ENCODE results near the gene CLEC16A.

Gene CLEC16A

DNA sequence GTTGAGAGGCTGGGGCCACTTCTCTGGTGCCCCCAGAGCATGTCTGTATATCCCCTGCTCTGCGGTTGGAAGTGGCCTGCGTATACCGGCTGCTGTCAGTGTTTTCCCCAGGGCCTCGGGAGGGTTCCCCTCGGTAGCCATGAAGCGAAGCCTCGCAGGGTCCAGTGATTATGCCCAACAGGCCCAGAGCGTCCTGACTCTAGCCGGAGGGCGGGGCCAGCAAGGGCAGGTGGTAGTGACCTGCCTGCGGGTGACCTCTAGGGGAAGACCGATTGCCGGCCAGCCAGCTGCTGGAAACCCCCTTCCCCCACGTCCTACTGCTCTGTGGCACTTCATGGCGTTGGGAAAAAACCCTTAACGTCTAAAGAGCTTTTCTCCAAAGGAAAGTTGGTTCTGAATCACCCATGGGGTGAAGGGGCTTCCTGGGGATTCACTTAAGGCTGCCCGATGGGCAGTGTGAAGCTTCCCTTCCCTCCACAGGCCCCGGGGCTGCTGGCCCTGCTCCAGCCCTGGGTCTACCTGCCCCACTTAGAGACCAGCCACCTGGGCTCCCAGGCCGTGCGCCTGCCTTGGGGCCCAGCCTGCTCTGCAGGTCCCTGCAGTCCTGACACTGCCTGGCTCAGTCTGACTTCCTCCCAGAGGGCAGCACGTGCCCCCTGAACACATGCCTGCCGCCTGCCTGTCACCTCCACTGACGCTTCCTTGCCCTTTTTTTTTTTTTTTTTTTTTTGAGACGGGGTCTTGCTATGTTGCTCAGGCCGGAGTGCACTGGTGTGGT, 238.9 kb downstream of the CLEC16A start:
- no peak for DNase-seq

- DNase-seq = no peak
These were observed 239.6 kb downstream of the CLEC16A start for GRCh38 chr16:11183951-11184350.

GRCh38 chr16:11187522-11188023, 243.2 kb downstream of the CLEC16A start:
- no peak for DNase-seq

DNA sequence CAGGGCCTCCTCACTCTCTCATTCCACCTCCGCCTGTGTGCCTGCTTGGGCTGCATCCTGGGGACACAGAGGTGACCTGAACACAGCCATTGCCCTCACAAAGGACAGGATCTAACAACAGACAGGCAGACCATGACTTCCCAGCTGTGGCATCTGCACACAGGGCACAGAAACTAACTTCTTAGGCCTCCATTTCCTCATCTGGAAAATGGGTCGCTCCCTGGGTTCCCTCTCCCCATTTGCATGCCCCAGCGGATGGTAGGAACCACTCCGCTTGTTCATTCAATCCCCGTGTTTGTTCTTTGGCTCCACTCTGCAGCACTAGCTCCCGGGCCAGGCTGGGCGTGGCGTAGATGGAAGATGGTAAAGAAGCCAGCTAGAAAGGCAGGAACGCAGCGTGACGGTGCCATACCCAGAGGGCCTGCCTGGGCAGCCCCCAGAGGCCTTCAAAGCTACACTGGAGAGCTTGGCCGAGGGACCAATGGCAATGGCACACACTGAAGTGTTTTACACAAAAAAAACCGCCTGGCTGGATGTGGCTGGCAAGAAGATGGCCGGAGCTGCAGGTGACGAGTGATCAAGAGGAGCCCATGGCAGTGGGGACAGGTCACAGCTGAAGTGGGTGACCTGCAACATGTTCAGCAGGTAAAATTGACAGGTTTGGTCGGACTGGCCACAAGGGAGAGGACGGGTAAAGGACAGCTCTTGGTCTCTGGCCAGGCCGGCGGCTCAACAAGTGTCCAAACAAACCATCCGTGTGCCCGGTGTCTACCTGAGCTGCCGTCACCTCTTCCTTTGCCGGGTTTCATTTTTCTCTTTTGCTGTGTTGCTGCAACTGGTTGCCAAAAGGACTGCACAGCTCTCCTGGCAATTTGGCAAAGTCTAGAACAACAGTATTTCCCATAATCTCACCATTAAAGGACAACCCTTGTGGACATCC, 244.7 kb downstream of the CLEC16A start:
- DNase-seq = no peak

DNA sequence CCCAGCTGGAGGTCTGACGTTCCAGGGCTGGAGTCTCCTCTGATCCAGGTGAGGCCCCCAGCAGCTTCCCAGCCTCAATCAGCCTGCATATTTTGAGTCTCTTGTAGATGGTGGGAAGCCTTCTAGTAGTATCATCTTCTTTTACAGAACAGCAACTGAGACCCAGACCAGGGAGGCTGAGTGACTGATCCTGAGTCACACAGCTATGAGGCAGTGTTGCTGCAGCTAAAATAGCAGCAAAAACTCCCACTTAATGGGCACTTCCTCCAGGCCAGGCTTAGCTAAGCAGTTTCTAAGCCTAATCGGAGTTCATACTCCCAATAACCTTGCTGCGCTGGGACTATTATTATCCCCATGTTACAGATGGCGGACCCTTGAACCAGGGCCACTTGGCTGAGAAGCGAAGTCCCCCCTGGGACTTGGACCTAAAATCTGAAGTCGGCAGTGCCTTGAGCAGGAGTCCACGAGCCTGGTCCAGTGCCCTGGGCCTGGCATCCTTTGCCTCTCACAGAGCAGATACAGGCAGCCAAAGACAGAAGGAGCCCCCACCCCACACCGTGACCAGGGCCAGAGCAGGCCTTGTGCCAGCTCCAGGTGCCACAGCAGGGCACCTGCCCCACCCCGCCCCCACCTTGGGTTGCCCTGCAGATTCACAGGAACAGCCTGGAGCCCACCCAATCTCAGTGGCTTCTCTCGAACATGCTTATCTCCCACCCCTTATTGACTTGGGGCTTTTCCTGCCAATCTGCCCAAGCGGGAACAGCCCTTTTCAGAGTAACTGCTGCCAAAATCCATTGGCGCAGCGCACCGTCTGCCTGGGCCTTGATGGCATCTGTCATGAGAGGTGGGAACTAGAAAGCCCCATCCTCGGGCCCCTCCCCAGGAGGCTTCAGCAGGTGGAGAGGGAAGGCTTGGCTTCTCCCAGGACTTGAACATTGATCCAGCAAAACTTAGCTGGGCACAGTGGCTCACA, 246.5 kb downstream of the CLEC16A start:
- no peak for DNase-seq

DNA sequence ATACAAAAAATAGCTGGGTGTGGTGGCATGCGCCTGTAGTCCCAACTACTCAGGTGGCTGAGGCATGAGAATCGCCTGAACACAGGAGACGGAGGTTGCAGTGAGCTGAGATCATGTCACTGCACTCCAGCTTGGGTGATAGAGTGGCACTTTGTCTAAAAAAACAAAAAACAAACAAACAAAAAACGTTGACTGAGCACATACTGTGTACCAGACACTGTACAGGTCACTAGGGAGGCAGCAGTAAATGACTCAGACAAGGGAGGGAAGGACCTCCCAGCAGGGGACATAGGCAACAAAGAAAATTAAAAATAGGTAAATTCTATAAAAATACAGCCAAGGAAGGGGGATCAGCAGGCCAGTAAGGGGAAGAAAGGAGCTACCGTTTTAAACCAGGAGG, 247.3 kb downstream of the CLEC16A start:
- no peak for DNase-seq

DNA sequence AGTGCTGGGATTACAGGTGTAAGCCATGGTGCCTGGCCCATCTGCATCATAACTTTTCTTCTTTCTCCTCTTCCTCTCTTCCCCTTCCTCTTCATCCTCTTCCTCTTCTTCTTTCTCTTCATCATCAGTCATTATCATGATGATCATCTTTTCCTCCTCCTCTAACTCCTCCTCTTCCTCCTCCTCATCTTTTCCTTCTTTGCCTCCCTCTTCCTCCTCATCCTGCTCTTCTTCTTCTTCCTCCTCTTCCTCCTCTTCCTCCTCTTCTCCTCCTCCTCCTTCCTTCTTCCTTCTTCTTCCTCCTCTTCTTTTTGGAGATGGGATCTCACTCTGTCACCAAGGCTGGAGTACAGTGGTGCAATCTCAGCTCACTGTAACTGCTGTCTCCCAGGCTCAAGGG, 249.1 kb downstream of the CLEC16A start:
- DNase-seq = no peak

- DNase-seq = no peak
These were observed 250.5 kb downstream of the CLEC16A start for GRCh38 chr16:11194913-11195312.

DNA sequence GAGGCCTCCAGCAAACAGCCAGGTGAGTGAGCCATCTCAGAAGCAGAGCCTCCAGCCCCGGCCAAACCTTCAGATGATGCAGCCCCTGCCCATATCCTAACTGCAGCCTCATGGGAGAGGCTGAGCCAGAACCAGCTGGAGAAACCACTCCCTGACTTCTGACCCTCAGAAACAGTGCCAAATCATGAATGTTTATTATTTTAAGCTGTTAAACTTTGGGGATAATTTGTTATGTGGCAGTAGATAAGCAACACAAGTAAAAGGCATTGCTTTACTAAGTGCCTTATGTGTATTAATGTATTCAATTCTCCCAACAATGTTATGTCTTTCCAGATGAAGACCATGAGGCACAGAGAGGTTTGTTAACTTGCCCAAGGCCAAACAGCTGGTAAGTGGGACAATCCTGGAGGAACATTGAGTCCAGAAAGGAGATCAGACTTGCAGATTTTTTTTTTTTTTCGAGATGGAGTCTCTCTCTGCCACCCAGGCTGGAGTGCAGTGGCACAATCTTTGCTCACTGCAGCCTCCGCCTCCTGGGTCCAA, 252.0 kb downstream of the CLEC16A start:
- DNase-seq = no peak

DNA sequence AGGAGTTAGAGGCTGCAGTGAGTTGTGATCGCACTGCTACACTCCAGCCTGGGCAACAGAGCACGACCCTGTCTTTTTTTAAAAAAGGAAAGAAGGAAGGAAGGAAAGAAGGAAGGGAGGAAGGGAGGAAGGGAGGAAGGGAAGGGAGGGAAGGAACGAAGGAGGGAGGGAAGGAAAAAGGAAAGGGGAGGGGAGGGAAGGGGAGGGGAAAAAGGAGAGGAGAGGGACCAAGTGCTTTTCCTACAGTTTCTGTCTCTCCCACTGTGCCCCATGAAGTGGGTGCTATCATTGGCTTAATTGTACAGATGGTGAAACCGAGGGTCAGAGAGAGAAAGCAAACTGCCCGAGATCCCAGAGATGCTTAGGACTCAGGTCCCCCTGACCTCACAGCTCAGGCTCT, 254.0 kb downstream of the CLEC16A start:
- no peak for DNase-seq

- DNase-seq = no peak
These were observed 254.5 kb downstream of the CLEC16A start for GRCh38 chr16:11198828-11199227.

DNA sequence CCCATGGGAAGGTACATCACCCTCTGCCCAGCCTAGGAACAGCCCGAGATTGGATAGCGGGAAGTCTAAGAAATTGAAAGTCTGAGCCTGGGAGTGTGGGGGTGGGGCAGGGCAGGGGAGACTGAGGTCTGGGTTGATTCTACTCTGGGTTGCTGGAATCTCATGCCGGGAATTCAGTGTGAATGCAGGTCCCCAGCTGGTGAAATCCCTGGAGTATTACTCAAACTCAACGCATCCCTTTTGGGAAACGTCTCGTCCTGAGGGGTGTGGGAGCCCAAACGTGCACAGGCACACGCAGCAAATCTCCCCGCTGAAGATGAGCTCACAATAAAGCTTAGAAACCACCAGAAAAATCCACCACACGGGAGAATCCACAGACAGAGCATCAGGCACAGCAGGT, 256.2 kb downstream of the CLEC16A start:
- DNase-seq = no peak

GRCh38 chr16:11201498-11202259, 257.3 kb downstream of the CLEC16A start:
- no peak for DNase-seq

- no peak for DNase-seq
These were observed 258.1 kb downstream of the CLEC16A start for GRCh38 chr16:11202260-11203091.

DNA sequence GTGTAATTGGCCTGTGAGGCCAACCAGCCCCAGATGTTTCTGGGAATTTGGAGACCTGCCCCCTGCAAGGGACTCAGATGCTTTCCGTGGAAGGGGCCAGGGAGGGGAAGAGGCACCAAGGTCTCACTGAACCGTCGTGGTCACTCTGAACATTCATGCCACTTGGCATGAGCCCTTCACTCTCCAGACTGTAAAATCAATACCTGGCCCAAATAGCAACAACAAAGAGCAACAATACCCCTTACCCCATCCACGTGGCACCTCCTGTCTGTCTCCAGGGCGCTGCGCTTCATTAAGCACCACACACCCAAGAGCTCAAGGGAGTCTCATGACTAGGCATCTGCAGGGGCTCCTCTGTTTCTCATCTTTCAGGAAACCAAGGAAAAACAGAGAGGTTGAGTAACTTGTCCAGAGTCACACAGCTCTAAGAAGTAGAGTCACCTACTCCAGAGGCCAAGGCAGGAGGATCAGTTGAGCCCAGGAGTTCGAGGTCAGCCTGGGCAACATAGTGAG, 258.8 kb downstream of the CLEC16A start:
- no peak for DNase-seq

DNA sequence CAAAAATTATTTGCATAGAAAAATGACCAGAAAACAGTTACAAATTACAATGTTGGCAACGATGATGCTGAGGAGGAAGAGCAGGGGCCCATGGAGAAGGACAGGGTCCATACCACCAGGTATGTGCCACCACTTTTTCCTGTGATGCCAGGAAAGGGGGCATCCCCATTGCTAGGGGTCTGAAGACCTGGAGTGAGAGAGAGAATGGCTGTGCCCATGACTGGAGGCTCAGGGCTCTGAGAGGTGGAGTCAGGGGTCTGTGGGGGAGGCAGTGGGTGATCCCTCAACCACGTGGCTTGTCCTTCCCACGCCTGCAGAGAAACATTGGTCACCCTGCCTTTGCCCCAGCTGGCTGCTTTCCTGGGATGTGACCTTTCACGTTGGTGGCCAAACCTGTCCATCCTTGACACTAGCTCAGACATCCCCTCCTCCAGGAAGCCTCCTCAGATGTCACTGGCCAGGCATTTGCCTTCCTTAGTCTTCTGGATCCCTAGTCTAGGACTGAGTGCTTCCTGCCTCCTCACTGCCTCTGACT, 260.2 kb downstream of the CLEC16A start:
- DNase-seq = no peak

DNA sequence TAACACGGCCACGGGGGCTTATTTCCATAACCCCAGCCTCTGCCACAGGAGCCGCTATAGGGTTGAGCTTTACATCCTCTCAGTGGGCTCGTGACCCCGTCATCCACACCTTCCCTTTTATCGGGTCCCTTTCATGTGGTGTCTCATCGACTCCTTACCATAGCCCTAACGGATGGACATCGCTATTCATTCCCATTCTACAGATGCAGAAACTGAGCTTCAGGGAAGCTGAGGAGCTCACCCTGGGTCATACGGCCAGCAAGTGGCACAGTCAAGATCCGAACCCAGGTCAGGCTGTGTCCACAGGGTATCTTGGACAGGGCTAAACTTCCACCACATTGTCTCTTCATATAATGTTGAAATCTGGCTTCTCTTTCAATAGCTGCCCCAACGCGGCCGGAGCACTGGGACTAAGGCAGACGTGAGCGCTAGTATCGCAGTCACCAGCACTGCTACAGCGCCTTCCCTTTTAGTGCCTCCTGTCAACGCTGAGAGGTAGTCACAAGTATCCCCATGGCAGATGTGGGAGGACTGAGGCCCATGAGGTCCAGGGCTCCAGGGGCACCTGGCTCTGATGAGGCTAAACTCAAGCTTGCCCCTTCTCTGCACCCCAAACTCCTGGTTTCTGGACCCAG, 260.8 kb downstream of the CLEC16A start:
- no peak for DNase-seq

DNA sequence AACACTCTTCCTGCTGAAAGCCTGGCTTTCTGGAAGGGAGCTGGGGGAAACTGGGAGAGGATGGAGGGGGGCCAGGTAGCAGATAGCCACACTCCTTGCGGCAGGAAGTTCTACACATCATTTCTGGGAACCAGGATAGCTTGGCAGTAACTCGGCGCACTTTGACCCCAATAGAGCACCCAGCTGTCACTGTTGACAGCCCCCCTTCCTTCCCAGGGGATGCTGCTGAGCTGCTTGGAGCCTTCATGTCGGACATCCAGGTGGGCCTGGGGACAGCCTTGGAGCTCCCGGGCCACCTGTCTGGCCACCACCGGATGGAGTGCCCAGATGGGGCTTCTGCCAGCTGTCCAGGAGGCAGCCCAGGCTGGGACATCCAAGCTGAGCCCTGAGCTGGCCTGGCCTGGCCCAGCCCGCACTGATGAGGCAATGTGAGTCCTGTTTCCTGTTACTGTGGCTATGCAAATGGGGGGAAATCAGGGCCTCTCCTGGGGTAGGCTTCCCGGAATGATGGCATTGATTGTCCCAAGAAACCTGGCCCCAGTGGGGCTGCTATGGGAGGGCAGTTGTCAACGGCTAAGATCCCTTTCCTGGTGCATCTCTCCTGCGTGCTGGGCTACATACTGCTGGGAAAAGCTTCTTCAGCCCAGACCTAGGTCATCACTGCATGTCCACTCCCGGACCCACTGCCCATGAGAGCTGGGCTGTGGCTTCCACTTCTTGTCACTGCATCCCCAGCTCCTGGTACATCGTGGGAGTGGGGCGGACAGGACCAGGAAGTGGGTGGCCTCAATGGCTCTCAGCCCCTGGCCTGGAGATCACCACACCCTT, 261.6 kb downstream of the CLEC16A start:
- no peak for DNase-seq

- DNase-seq = no peak
These were observed 263.3 kb downstream of the CLEC16A start for GRCh38 chr16:11207646-11208045.
